GM12891 (cell line): ENCODE measurements around the gene GNB1L.

Experiments
- PAX5 ChIP-seq: IDR thresholded peaks from 2 replicates; pipeline ENCODE4 v1.6.1; 2011; ENCODE audit warnings: low read length, moderate library complexity, mild to moderate bottlenecking; ENCODE audit not compliant: insufficient read depth, severe bottlenecking
- POLR2A ChIP-seq: IDR thresholded peaks from 2 replicates; pipeline ENCODE4 v1.6.1; 2011; ENCODE audit warnings: low read depth, low read length, control low read depth
- POLR2AphosphoS5 ChIP-seq: IDR thresholded peaks from 2 replicates; pipeline ENCODE4 v1.6.1; 2011; ENCODE audit warnings: low read depth, low read length, control low read depth
- POU2F2 ChIP-seq: IDR thresholded peaks from 2 replicates; pipeline ENCODE4 v1.6.1; 2011; ENCODE audit warnings: low read depth, mild to moderate bottlenecking, control low read depth, low read length, moderate library complexity
- SPI1 ChIP-seq: IDR thresholded peaks from 2 replicates; pipeline ENCODE4 v1.6.1; 2011; ENCODE audit warnings: low read depth, low read length, control low read depth
- TAF1 ChIP-seq: IDR thresholded peaks from 2 replicates; pipeline ENCODE4 v1.6.1; 2011; ENCODE audit warnings: low read depth, low read length, control low read depth

- no peak for TF ChIP-seq POLR2A
- TF ChIP-seq POLR2AphosphoS5, result no peak
- no peak for TF ChIP-seq SPI1
- no peak for TF ChIP-seq TAF1
- TF ChIP-seq PAX5, result no peak
- TF ChIP-seq POU2F2, result no peak
These were observed 38.8 kb downstream of the GNB1L start for GRCh38 chr22:19815823-19816290.
